ENCODE measurements around the gene NMRAL1.

Gene NMRAL1

DNA sequence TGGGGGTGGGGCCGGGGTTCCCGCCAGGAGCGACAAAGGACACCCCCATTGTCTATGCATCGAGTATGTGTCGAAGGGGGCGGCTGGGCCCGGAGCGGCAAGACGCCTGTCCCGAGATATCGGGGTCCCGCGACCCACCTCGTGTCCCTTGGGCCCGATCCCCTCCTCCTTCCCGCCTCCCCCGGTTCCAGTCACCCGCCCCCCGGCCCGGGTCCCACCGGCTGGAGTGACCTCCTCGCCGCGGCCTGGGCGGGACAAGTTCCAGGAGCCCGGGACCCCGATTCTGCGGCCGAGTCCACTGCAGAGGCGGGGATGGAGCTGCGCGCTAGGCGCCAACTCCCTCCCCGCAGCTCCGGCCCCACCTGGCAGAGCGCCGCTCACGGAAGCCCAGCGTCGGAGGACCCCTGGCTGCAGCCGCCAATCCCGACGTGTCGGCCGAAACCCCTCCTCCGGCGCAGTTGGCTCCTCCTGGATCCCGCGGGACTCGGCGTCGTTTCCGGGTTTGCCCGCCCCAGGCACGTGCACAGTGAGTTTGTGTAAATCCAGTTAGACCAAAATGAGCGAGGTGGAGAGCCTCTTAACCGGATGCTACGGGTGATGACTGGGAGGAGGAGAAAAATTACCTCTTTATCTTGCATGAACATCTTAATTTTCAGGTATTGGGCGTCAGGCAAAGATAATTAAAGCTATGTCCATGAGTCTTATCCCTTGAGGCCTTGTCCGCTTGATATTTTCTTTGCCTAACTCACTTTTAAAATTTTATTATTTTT is at the start of gene NMRAL1:
Gene NMRAL1, minus strand, starts transcription at position 434 of the 770 bp plus-strand sequence. CDS start 493 bp downstream, outside the sequence.
- DNase-seq (ENCODE audit: low read depth) = no peak

DNA sequence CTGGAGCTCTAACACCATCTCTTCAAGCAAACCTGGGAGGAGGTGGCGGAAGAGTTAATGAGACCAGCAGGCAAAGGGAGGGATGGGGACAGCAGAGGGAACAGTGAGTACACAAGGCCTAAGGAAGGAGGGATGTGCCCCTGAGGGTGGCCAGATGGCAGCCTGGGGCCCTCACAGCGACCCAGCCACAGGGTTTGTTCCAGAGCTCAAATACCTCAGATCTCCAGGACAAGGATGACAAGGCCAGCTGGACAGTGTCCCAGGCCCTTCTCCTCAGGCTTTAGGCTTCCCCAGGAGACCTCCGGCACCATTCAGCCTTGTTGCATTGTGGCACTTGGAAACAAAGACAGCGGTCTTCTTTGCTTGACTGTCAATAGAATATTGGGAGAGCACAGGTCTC is 49.3 kb upstream of the NMRAL1 start:
- DNase-seq (ENCODE audit: low read depth) = no peak

DNA sequence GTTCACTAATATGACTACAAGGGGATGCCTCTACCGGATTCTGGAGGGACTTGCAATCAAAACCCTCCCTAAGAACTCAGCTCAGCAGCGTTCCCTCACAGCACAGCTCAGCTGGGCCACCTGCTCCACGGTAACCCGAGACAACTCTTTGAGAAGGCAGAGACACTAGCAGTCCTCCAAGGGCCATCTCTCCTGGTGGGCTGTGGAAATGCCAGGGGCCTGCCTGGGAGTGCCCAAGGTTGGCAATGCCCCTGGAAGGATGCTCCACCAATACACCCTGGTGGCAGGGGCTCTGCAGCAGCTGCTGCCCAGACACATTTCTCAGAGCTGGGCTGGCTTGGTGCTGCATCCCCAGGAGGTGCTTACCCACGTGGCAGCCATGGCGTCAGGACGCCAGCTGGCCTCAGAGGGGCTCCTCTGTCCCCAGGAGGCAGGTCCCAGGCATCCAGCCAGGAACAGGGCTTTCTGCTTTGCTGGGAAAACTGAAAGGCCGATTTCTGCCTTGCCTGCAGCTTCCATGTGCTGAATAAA is 47.7 kb upstream of the NMRAL1 start:
- DNase-seq (ENCODE audit: low read depth) = no peak

DNA sequence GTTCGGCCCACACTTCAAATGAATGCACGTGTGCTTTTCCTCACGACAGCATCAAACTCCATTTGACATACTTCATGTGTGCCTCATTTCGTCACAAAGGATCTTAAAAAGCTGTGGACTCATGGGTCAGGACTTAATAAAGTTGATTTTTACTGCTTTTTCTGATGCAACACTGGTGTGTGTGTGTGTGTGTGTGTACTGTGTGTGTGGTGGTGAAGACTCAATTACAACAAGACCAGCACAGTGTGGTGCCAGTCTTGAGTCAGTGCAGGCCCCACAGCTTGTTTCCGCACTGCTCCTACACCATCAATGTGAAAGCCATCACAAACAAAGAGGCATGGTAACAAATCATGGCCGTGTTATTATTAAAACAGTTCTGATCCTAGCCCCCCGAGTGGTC is 46.5 kb upstream of the NMRAL1 start:
- no peak for DNase-seq (ENCODE audit: low read depth)

DNA sequence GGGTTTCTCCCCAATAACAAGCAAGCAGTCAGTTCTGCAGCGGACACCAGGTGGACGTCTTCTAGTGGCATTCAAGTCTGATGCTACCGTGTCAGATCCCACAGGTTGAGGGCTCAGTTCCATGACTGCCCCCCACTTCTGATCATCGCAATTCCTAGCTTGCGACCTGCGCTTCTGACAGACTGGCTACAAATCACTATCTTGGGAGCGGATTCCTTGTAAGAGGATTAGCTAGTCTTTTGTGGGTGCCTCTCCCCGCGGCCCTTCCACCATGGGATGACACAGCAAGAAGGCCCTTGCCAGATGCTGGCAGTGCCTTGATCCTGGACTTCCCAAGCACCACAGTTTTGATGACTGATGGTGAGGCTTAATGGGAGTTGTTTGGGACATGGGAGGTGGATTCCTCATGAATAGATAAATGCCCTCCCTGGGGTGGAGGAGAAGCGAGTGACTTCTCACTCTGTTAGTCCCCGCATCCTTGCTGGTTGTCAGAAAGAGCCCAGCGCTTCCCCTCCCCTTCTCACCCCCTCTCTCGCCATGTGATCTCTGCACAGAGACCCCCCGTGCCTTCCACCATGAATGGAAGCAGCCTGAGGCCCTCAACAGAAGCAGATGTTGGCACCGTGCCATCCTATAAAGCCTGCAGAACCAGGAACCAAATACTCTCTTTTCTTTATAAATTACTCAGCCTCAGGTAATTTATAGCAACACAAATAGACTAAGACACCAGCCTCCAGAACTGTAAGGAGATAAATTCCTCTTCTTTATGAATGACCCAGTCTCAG is 45.0 kb upstream of the NMRAL1 start:
- no peak for DNase-seq (ENCODE audit: low read depth)

DNA sequence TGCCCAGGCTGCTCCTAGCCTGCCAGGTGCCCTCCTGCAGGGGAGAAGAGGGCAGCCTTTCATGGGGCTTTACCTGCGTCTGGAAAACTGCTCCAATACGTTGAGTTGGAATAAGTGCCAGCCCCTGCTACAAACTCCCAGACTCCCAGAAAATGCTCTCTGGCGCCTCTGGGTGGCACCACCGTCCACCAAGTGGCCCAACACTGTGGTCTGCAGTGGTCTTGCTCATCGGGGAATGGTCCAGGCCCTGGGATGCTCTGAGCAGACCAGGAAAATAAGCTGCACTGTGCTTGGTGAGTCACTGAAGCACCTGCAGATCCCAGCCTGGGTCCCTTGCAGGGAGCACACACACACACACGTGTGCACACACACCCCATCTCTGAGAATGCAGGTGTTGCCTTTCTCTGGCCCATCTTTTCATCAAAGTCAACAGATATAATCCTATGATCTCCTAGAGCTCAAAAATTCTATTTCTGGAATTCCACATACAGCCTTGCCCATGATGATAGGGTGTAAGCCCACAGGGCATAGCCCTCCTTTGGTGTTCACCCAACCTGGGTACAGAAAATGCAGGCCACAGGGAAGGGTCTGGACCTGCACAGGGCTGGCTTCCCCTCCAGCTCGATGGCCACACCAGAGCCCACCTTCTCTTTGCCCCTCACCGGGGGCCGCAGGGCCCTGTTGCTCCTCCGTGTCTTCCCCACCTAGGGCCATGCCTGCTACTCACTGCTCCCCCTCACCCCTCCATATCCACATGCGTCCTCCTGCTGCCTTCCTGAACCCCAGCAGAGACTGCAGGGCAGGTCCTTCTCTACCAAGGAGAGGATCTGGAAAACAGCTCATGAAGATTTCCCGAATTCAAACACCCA is 43.6 kb upstream of the NMRAL1 start:
- no peak for DNase-seq (ENCODE audit: low read depth)

DNA sequence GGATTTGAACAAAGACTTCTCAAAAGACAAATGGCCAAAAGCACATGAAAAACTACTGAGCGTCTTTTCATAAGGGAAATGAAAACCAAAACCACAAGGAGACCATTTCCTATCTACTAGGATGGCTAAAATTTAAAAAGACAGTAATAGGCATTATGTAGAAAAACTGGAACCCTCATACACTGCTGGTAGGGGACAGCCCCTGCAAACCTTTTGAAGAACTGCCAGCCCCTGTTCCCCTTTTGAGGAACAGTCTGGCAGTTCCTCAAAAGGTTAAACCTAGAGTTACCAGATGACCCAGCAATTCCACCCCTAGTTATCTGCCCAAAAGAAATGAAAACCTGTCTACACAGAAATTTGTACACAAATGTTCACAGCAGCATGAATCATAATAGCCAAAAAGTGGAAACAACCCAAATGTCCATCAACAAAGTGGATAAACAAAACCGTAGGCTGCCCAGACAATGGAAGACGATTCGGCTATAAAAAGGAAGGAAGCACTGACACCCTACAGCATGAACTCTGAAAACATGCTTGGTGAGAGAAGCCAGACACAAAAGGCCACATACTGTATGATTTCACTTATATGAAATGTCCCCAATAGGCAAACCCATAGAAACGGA is 41.3 kb upstream of the NMRAL1 start:
- no peak for DNase-seq (ENCODE audit: low read depth)

DNA sequence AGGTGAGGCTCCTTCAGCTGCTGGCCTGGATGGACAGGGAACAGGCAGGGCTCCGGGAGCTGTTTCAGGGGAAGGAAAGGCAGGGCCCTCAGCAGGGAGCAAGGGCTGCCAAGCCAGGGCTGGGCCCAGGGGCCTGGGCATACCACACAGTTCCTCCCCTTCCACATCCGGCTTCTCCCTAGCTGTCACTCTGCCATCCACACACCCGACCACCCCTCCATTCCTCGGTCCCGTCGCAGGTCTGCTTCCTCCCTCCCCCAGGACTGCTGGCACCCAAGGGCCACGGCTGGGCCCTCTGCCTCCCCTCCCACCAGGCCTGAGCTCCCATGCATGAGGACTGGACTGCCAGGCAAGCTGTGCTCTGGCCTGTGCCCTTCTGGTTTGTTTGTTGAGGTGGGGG is 40.2 kb upstream of the NMRAL1 start:
- no peak for DNase-seq (ENCODE audit: low read depth)

DNA sequence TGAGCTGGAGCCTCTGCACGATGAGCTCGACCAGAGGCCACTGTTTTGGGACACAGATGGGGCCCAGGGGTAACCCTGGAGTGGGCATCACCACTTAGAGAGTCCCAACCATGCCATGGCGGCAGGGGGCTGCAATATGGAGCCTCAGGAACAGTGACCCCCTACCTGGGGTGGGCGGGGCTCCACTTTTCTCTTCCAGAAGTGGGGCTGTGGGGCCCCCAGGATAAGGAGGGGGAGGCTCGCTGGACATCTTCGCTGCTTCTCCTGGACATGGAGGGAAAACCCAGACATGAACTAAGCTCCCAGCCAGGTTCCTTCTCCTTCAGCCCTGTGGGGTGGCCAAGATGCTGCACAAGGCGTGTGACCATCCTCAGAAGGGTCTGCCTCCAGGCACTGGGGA is 39.5 kb upstream of the NMRAL1 start:
- DNase-seq (ENCODE audit: low read depth) = no peak

DNA sequence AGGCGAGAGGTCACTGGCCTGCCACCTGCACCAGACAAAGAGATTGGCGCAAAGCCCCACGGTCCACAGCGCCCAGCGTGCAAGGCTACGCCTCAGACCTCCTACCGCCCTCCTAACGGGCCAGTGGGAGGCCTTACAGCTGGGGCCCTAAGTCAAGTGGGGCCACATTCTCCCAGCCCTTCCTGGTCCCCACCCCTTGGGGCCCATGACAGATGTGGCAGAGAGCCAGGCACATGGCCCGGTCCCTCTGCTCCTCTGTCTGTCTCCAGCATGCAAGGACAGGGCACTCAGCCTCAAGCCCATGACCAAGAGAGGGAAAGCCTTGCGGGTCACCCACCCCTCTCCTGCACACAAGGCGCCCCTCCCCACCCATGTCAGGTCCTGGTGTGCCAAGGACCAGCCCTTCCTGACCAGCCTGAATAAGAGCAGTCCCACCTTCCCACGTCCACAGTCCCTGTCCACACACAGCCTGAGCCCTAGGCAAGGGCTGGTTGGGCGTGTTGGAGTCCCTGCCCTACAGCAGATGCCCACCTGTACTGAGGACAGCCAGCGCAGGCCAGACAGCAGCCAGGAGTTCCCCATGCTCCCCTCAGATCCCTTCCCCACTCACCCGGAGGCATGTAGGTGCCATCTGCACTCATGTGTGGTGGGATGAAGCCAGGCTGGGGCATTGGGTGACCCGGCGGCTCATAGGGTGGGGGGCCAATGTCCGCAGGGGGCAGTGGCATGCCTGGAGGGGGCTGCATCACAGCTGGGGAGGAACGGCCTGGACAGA is 38.8 kb upstream of the NMRAL1 start:
- DNase-seq (ENCODE audit: low read depth) = no peak

DNA sequence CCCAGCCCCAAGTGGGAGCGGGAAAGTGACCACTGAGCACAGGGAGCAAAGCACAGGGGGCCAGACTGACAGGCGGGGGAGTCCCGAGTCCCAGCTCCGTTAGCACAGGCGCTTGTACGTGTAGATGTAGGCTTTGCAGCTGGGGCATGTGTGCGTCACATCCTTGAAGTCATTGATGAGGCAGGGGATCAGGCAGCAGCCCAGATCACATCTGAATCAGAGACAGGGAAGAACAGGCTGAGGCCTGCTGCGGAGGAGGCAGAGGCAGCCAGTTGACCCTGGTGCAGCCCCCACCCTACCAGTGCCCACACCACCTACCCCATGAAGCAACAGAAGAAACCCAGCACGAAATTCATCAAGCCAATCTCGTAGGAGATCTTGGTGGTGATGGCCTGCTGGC is 38.0 kb upstream of the NMRAL1 start:
- DNase-seq (ENCODE audit: low read depth) = no peak

DNA sequence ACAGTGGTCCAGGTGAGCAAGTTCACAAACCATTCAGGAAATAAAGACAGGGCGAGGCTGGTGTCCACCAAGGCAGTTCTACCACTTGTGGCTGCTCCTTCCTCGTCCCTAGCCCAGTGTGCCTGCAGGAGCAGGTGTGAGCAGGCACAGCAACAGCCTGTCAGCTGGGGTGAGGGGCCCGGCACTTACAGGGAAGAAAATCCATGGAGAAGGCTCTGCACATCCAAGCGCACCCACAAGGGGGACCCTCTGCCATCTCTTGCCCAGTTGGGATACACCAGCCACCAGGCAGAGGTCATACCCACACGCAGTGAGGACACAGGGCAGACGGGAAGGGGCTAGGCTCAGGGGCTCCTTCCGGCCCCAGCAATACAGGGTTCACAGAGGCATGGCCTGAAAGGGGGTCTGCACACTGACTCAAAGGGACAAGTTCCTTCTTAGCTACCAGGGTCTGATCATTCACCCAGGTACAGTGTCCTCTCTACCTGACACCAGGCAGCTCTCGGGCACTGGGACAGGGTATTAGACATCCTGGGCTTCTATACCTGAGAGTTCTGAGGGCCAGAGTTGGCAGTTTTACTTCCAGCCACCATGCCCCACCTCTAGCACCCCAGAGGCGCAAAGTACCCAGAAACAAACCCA is 37.1 kb upstream of the NMRAL1 start:
- DNase-seq (ENCODE audit: low read depth) = no peak

DNA sequence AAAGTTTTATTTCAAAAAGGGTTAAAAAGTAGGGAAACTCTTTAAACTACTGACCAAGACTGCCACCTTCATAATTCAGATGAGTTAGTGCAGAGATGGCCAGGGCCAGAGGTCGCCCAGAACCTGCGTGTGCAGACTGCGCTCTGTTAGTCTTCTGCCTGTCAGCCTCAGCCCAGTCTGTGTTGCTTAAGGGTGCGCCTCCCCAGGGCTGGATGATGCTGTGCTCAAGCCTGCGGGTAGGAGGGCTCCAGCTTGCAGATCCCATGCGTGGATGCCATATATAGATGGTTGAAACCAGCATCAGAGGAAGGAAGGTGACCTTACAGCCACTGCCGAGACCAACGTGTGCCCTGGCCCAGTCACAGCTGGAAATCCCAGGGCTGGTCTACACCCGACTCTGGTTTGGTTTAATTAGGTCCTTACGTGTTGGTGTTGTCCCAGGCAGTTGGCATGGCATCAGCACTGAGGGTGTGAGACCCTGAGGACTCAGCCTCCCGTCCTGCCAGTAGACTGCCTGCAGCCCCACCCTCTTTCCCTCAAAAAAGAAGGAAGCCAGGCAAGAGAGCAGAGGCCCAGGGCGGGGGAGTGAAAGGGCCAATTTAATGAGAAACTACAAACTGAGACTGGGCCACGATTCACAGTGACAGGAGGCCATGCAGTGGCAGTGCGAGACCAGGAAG is 36.5 kb upstream of the NMRAL1 start:
- DNase-seq (ENCODE audit: low read depth) = no peak

DNA sequence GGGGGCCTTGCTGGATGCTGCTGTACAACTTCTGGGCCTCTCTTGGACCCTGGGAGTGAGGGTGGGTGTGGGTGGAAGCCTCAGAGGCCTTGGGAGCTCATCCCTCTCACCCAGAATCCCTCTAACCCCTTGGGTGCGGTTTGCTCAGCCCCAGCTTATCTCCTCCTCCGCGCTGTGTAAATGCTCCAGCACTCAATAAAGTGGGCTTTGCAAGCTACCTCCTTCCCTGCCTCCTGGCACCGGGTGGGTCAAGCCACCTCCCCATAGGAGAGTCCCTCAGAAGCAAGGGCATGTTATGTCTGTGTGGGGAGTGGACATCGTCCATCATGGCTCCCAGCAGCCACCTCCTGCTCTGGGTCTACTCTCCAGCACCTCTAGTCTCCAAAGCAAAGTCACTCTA is 35.7 kb upstream of the NMRAL1 start:
- no peak for DNase-seq (ENCODE audit: low read depth)

DNA sequence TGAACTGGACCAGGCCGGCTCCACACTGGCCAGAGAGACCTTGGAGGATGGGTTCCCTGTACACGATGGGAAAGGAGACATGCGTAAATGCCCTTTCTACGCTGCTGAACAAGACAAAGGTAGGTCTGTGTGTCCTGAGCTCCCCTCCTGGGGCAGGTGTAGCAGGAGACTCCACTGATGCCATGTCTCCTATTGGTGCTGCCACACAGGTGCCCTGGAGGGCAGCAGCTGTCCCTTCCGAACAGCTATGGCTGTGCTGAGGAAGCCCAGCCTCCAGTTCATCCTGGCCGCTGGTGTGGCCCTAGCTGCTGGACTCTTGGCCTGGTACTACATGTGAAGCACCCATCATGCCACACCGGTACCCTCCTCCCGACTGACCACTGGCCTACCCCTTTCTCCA is 35.0 kb upstream of the NMRAL1 start:
- no peak for DNase-seq (ENCODE audit: low read depth)

DNA sequence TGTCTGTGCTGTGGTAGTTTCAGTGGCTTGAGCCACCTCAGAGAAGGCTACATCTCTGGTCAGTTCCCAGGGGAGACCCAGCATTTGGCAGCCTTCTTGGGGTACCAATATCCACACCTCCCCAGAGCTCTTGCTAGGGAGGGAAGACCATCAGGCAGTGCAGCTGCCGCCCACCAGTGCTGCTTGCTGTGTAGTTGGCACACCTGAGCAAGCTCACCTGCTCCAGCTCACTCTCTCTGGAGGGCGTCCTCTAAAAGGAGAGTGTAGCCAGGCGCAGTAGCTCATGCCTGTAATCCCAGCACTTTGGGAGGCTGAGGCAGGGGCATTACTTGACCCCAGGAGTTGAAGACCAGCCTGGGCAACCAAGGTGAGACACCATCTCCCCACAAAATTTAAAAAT is 34.4 kb upstream of the NMRAL1 start:
- no peak for DNase-seq (ENCODE audit: low read depth)

DNA sequence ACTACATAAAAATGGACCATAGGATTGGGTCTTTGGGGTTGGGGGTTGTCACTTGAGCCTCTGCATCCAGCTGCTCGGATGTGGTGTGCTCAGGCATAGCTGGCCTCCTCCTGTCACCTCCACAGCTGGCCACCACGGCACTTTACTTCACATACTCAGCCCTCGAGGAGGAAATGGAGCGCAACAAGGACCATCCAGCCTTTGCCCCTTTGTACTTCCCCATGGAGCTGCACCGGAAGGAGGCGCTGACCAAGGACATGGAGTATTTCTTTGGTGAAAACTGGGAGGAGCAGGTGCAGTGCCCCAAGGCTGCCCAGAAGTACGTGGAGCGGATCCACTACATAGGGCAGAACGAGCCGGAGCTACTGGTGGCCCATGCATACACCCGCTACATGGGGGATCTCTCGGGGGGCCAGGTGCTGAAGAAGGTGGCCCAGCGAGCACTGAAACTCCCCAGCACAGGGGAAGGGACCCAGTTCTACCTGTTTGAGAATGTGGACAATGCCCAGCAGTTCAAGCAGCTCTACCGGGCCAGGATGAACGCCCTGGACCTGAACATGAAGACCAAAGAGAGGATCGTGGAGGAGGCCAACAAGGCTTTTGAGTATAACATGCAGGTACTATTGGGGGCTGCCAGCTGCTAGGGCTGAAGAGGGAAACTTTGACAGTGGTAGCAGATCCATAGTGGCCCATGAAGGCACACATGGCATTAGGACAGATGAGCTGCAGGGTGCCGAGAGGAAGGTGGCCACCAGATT is 33.3 kb upstream of the NMRAL1 start:
- DNase-seq (ENCODE audit: low read depth) = no peak

DNA sequence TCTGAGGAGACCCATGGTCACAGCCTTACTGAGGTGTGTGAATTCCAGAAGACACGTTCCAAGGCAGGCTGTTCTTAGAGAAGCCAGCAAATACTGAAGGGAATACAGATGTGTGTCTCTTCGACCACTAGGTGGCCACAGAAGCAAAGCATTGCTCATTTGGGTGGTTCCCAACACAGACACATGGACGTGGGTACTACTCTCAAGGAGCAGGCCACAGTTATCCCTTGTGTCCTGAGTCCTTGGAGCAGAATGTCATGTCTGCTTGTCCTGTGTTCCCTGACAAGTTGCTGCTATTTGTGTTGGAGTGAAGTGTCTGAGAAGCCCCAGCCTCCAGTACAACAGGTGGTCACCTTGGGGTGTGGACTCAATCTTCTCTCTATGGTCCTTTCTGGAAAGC is 32.0 kb upstream of the NMRAL1 start:
- DNase-seq (ENCODE audit: low read depth) = no peak
